IMR-90 (cell line): Measurements from ENCODE around the gene RASGRP3.

Source experiments
- BHLHE40 ChIP-seq: fragments of 150-350 bp; IDR thresholded peaks from 2 replicates; pipeline ENCODE4 v1.6.1; 2016; ENCODE audit warnings: mild to moderate bottlenecking, low read depth, low read length
- CEBPB ChIP-seq: IDR thresholded peaks from 2 replicates; pipeline ENCODE4 v1.6.1; 2012; ENCODE audit warnings: low read depth, low read length, improper control_type of control experiment
- TF ChIP-seq, protein P1 (sequence below): conservative IDR thresholded peaks from 2 replicates; pipeline ENCODE4 v1.5.1; 2012; ENCODE audit warnings: mild to moderate bottlenecking, low read depth, low read length, improper control_type of control experiment

- TF ChIP-seq, protein P1, sequence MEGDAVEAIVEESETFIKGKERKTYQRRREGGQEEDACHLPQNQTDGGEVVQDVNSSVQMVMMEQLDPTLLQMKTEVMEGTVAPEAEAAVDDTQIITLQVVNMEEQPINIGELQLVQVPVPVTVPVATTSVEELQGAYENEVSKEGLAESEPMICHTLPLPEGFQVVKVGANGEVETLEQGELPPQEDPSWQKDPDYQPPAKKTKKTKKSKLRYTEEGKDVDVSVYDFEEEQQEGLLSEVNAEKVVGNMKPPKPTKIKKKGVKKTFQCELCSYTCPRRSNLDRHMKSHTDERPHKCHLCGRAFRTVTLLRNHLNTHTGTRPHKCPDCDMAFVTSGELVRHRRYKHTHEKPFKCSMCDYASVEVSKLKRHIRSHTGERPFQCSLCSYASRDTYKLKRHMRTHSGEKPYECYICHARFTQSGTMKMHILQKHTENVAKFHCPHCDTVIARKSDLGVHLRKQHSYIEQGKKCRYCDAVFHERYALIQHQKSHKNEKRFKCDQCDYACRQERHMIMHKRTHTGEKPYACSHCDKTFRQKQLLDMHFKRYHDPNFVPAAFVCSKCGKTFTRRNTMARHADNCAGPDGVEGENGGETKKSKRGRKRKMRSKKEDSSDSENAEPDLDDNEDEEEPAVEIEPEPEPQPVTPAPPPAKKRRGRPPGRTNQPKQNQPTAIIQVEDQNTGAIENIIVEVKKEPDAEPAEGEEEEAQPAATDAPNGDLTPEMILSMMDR = no peak
- TF ChIP-seq CEBPB = no peak
- no peak for TF ChIP-seq BHLHE40
These were observed 19.2 kb downstream of the RASGRP3 start for GRCh38 chr2:33495683-33496082.
